ENCODE data around the gene CORT. TPM values are rescaled to one million over a fixed set of nuclear protein-coding genes. Genes with fewer than 3 reads are reported as not detected.

Gene CORT
- total and polyA plus RNA-seq, 2 donors (not counting 1 experiment from before 2014, with no cell fraction given), result 0.52 TPM; not detected in 1

DNA sequence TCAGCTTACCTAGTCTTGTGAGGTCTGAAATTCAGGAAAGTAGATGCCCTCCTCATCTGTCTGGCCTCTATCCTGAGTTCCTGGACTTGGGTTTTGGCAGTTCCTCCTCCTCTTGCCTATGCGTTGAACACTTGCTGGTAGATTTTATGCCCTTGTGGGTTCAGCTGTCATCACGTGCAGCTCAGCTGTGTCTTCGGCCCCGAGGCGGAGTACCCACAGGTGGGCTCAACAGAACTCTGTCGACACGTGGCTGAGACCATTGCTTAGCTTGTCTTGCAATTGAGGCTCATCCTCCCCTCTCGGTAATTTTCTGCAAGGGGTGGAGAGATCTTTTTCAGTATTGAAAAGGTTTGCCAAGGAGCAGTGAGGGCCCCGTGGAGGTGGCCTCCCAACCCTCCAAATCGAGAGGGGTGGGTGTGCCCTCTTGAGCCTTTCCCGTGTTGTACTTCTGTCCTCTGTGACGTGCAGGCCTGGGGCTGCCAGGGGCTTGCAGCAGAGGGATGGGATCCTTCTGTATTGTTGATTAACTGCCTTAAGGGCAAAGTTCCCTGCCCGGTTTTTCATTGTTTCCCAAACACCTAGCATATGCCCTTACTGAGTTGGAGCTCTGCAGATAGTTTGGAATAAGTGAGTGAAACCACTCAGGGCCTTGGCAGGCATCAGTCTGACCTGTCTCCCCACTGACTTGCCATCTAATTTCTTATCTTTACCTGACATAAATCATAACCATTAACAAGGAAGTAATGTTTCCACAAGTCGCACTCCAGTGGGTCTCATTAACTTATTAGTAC is 16.7 kb upstream of the CORT start:
- no peak overlapping the region for H3K4me3 ChIP-seq (ENCODE audit: control extremely low read depth in 1 of 5, extremely low read depth in 1 of 5, insufficient read depth in 1 of 5, low read depth in 2 of 5, low read length in 4 of 5)
- POLR2A ChIA-PET, result no interaction called here
- CTCF ChIA-PET, result interaction anchor here (0.6 to 1.7 kb wide), 4 partner anchors 23 to 75 kb away, joined by 3 to 4 read pairs (median 3); no protein-coding TSS in a partner anchor
- H3K27ac ChIP-seq (ENCODE audit: low read length in 2 of 2), result no peak overlapping the region
- Mint-ChIP-seq H3K27me3 (no peaks in the 10 kb centered on the region), H3K4me1 (peaks cover 27% of the 10 kb centered on the region), H3K9me3 (ENCODE audit: insufficient read depth) (no peaks in the 10 kb centered on the region), H3K4me3 (no peak overlapping the region), H3K27ac (peak overlapping the region; percentile 26)
- peak overlapping the region; percentile 22 for H2AFZ ChIP-seq (ENCODE audit: insufficient read depth, low read depth, low read length, poor library complexity, severe bottlenecking)
- no peaks in the 10 kb centered on the region for H3K27me3 ChIP-seq (replicated peaks in 1 of 4; ENCODE audit: control extremely low read depth in 1 of 4, control insufficient read depth in 3 of 4, insufficient read depth in 4 of 4, low read length in 3 of 4)
- H3K79me2 ChIP-seq (ENCODE audit: control insufficient read depth, insufficient read depth, low read length), result peaks cover 10% of the 10 kb centered on the region
- H3K9me3 ChIP-seq (ENCODE audit: control extremely low read depth in 1 of 3, control insufficient read depth in 2 of 3, insufficient read depth in 1 of 3, low read length in 2 of 3), result peaks cover 0 to 3% (median 0%) of the 10 kb centered on the region in 3 donors
- H3K4me2 ChIP-seq (replicated peaks; ENCODE audit: low read depth, low read length, poor library complexity, severe bottlenecking), result no peak overlapping the region
- 61% methylated on average over 11 of the region's 14 CpGs for WGBS (ENCODE audit: insufficient coverage)
- intact Hi-C loops (cut with micrococcal nuclease), result no loop called here
- H4K20me1 ChIP-seq (ENCODE audit: control insufficient read depth, insufficient read depth, low read length, poor library complexity, severe bottlenecking), result no peaks in the 10 kb centered on the region
- H3K9ac ChIP-seq (ENCODE audit: low read length), result no peak overlapping the region
- DNase-seq (no peak), ATAC-seq (ENCODE audit: low read depth) (no peak)
- TF ChIP-seq, protein P1, sequence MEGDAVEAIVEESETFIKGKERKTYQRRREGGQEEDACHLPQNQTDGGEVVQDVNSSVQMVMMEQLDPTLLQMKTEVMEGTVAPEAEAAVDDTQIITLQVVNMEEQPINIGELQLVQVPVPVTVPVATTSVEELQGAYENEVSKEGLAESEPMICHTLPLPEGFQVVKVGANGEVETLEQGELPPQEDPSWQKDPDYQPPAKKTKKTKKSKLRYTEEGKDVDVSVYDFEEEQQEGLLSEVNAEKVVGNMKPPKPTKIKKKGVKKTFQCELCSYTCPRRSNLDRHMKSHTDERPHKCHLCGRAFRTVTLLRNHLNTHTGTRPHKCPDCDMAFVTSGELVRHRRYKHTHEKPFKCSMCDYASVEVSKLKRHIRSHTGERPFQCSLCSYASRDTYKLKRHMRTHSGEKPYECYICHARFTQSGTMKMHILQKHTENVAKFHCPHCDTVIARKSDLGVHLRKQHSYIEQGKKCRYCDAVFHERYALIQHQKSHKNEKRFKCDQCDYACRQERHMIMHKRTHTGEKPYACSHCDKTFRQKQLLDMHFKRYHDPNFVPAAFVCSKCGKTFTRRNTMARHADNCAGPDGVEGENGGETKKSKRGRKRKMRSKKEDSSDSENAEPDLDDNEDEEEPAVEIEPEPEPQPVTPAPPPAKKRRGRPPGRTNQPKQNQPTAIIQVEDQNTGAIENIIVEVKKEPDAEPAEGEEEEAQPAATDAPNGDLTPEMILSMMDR (IDR thresholded peaks at IDR 0.05), result no peak
- no peak for TF ChIP-seq EZH2 (IDR thresholded peaks at IDR 0.05; ENCODE audit: borderline replicate concordance, insufficient read depth, low read depth, low read length, poor library complexity, severe bottlenecking)
- no peaks in the 10 kb centered on the region for H3K36me3 ChIP-seq (replicated peaks in 1 of 2; ENCODE audit: control extremely low read depth in 1 of 2, control insufficient read depth in 1 of 2, extremely low read depth in 1 of 2, insufficient read depth in 2 of 2, low read length in 1 of 2)
- peaks cover 11 to 26% of the 10 kb centered on the region in 2 donors for H3K4me1 ChIP-seq (ENCODE audit: control insufficient read depth in 2 of 2, insufficient read depth in 2 of 2, low read length in 2 of 2)

DNA sequence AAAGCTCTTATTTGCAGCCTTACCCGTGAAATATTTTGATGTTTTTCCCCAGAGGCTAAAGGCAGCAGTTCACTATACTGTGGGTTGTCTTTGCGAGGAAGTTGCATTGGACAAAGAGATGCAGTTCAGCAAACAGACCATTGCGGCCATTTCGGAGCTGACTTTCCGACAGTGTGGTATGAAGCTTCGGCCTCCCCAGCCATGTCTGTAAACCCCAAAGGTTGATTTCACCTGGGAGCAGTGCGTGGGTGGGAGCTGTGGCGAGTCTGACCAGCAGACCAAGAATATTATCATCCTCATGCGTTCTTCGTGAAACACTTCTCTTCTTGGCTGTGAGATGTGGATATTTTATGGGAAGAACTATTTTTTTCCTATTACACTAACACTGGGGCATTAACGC is 16.0 kb upstream of the CORT start:
- Mint-ChIP-seq H3K4me3 (no peak overlapping the region), H3K4me1 (peaks cover 25% of the 10 kb centered on the region), H3K27ac (peak overlapping the region; percentile 26), H3K27me3 (no peaks in the 10 kb centered on the region), H3K9me3 (ENCODE audit: insufficient read depth) (no peaks in the 10 kb centered on the region)
- Histone ChIP-seq H3K27me3 (replicated peaks in 1 of 4; ENCODE audit: control extremely low read depth in 1 of 4, control insufficient read depth in 3 of 4, insufficient read depth in 4 of 4, low read length in 3 of 4) (no peaks in the 10 kb centered on the region), H2AFZ (ENCODE audit: insufficient read depth, low read depth, low read length, poor library complexity, severe bottlenecking) (peak overlapping the region; percentile 22), H4K20me1 (ENCODE audit: control insufficient read depth, insufficient read depth, low read length, poor library complexity, severe bottlenecking) (no peaks in the 10 kb centered on the region), H3K79me2 (ENCODE audit: control insufficient read depth, insufficient read depth, low read length) (peaks cover 10% of the 10 kb centered on the region), H3K4me2 (replicated peaks; ENCODE audit: low read depth, low read length, poor library complexity, severe bottlenecking) (no peak overlapping the region), H3K36me3 (replicated peaks in 1 of 2; ENCODE audit: control extremely low read depth in 1 of 2, control insufficient read depth in 1 of 2, extremely low read depth in 1 of 2, insufficient read depth in 2 of 2, low read length in 1 of 2) (no peaks in the 10 kb centered on the region), H3K9ac (ENCODE audit: low read length) (no peak overlapping the region), H3K4me1 (ENCODE audit: control insufficient read depth in 2 of 2, insufficient read depth in 2 of 2, low read length in 2 of 2) (peaks cover 11 to 24% of the 10 kb centered on the region in 2 donors), H3K27ac (ENCODE audit: low read length in 2 of 2) (no peak overlapping the region), H3K4me3 (ENCODE audit: control extremely low read depth in 1 of 5, extremely low read depth in 1 of 5, insufficient read depth in 1 of 5, low read depth in 2 of 5, low read length in 4 of 5) (no peak overlapping the region), H3K9me3 (ENCODE audit: control extremely low read depth in 1 of 3, control insufficient read depth in 2 of 3, insufficient read depth in 1 of 3, low read length in 2 of 3) (peaks cover 0 to 3% (median 0%) of the 10 kb centered on the region in 3 donors)
- 66% methylated on average over 6 of the region's 11 CpGs for WGBS (ENCODE audit: insufficient coverage)
- intact Hi-C loops (cut with micrococcal nuclease), result no loop called here
- TF ChIP-seq EZH2 (IDR thresholded peaks at IDR 0.05; ENCODE audit: borderline replicate concordance, insufficient read depth, low read depth, low read length, poor library complexity, severe bottlenecking), result no peak
- TF ChIP-seq, protein P1 (IDR thresholded peaks at IDR 0.05), result no peak
- ATAC-seq (ENCODE audit: low read depth) (no peak), DNase-seq (no peak)
- POLR2A ChIA-PET, result no interaction called here
- CTCF ChIA-PET, result interaction anchor here (0.9 to 1.7 kb wide), 3 partner anchors 61 to 74 kb away, joined by 3 to 4 read pairs (median 3); no protein-coding TSS in a partner anchor

All from B cell (primary cell).